ENCODE data around the gene HDGFL2. TPM values are rescaled to one million over a fixed set of nuclear protein-coding genes. Genes with fewer than 3 reads are reported as not detected.
A peak's percentile ranks its signal among the peaks of the same experiment; 100 is the strongest.

HDGFL2 gene
- total and polyA plus RNA-seq, 4 donors: 3.4 to 15.7 (median 14.1) TPM

DNA sequence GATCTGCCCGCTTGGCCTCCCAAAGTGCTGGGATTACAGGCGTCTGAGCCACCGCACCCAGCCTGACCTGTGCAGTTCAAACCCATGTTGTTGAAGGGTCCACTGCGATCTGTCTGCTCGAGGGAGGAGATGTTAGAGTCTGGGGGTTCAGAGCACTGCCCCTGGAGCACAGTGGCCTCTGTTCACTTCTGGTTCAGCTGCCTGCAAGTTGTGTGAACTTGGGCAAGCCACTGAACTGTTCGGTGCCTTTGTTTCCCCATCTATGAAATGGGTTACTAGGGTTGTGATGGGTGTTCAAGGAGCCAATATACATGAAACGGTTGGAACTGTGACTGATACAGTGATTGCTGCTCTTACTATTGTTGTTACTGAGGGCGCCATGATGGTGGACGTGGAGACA is 61.2 kb downstream of the HDGFL2 start:
- no peaks in the 10 kb centered on the region for H3K27me3 ChIP-seq (ENCODE audit: control insufficient read depth in 4 of 4, insufficient read depth in 4 of 4, low read length in 3 of 4)
- no peak overlapping the region for H3K4me3 ChIP-seq (ENCODE audit: low read depth in 1 of 3, low read length in 3 of 3)
- H3K27ac ChIP-seq (ENCODE audit: low read depth in 1 of 2, low read length in 2 of 2): peak overlapping the region in 1 of 2 donors; percentile 62
- H3K9me3 ChIP-seq (ENCODE audit: control insufficient read depth in 4 of 4, low read length in 3 of 4): no peaks in the 10 kb centered on the region
- 87% methylated on average over 9 of the region's 9 CpGs for WGBS
- peaks cover 2 to 25% (median 10%) of the 10 kb centered on the region in 4 donors for H3K4me1 ChIP-seq (ENCODE audit: control insufficient read depth in 4 of 4, insufficient read depth in 4 of 4, low read length in 3 of 4)
- H3K36me3 ChIP-seq (ENCODE audit: control insufficient read depth in 4 of 4, insufficient read depth in 3 of 4, low read depth in 1 of 4, low read length in 3 of 4): peaks cover 0 to 8% (median 3%) of the 10 kb centered on the region in 4 donors
- DNase-seq (ENCODE audit: low spot score): no peak
- TF ChIP-seq NR2F2 (IDR thresholded peaks at IDR 0.05) (no peak), HNF4G (IDR thresholded peaks at IDR 0.05) (no peak), JUND (IDR thresholded peaks at IDR 0.05) (no peak), EGR1 (IDR thresholded peaks at IDR 0.05; ENCODE audit: low read depth in 2 of 2) (no peak)
- TF ChIP-seq, protein P1, sequence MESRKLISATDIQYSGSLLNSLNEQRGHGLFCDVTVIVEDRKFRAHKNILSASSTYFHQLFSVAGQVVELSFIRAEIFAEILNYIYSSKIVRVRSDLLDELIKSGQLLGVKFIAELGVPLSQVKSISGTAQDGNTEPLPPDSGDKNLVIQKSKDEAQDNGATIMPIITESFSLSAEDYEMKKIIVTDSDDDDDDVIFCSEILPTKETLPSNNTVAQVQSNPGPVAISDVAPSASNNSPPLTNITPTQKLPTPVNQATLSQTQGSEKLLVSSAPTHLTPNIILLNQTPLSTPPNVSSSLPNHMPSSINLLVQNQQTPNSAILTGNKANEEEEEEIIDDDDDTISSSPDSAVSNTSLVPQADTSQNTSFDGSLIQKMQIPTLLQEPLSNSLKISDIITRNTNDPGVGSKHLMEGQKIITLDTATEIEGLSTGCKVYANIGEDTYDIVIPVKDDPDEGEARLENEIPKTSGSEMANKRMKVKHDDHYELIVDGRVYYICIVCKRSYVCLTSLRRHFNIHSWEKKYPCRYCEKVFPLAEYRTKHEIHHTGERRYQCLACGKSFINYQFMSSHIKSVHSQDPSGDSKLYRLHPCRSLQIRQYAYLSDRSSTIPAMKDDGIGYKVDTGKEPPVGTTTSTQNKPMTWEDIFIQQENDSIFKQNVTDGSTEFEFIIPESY (IDR thresholded peaks at IDR 0.05): no peak
- no peak overlapping the region for H3K9ac ChIP-seq (ENCODE audit: low read depth in 1 of 2, low read length in 2 of 2)

GRCh38 chr19:4533835-4534424 is 61.8 kb downstream of the HDGFL2 start:
- no peaks in the 10 kb centered on the region for H3K9me3 ChIP-seq (ENCODE audit: control insufficient read depth in 4 of 4, low read length in 3 of 4)
- no peak for DNase-seq (ENCODE audit: low spot score)
- H3K27me3 ChIP-seq (ENCODE audit: control insufficient read depth in 4 of 4, insufficient read depth in 4 of 4, low read length in 3 of 4): no peaks in the 10 kb centered on the region
- H3K9ac ChIP-seq (ENCODE audit: low read depth in 1 of 2, low read length in 2 of 2): no peak overlapping the region
- no peak overlapping the region for H3K4me3 ChIP-seq (ENCODE audit: low read depth in 1 of 3, low read length in 3 of 3)
- peaks cover 2 to 25% (median 10%) of the 10 kb centered on the region in 4 donors for H3K4me1 ChIP-seq (ENCODE audit: control insufficient read depth in 4 of 4, insufficient read depth in 4 of 4, low read length in 3 of 4)
- TF ChIP-seq, protein P2, sequence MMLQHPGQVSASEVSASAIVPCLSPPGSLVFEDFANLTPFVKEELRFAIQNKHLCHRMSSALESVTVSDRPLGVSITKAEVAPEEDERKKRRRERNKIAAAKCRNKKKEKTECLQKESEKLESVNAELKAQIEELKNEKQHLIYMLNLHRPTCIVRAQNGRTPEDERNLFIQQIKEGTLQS (IDR thresholded peaks at IDR 0.05): no peak
- TF ChIP-seq JUND (IDR thresholded peaks at IDR 0.05): peak in 1 of 2 donors; percentile 12
- H3K27ac ChIP-seq (ENCODE audit: low read depth in 1 of 2, low read length in 2 of 2): peak overlapping the region; percentile 13 to 62
- H3K36me3 ChIP-seq (ENCODE audit: control insufficient read depth in 4 of 4, insufficient read depth in 3 of 4, low read depth in 1 of 4, low read length in 3 of 4): peaks cover 0 to 5% (median 1%) of the 10 kb centered on the region in 4 donors
- 86% methylated on average over 9 of the region's 9 CpGs for WGBS

DNA sequence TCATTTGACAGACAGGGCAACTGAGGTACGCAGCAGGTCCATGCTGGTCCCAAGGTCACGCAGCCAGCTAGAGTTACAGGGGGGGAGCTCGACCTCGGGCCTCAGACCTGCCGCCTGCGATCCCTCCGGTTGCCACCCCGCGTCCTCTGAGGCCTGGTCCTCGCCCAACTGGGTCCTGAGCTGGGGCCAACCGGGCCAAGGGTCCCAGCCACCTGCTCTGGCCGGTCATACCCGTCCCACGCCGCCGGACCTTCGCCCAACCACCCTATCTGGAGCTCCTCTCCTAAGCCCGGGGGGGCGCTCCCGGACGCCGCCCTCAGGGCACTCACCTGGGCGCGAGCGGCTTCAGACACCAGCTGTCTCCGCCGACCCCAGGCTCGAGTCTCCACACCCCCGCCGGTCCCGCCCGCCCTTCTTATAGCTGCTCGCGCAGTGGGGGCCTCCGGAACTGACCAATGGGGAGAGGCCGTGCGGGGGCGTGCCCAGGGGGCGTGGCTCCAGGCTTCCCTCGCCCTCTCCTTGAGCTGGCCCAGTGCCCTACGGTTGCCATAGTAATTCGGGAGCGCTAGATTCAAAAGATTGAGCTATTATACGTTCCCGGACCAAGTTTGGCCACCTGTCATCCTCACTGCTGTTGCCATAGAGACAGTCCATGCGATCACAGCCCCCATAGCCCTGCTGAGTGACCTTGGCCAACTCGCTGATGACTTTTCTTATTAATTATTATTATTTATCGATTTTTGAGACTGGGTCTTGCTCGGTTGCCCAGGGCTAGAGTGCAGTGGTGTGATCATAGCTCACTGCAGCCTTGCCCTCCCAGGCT is 63.0 kb downstream of the HDGFL2 start, which contains the start of gene PLIN5:
Gene PLIN5 (minus strand): TSS at position 389 of the 823 bp plus-strand sequence. CDS start 1,150 bp downstream, outside the sequence.
- no peaks in the 10 kb centered on the region for H3K27me3 ChIP-seq (ENCODE audit: control insufficient read depth in 4 of 4, insufficient read depth in 4 of 4, low read length in 3 of 4)
- H3K4me3 ChIP-seq (ENCODE audit: low read depth in 1 of 3, low read length in 3 of 3): peak within 1 kb of the TSS in 2 of 3 donors; percentile 85 to 94
- H3K36me3 ChIP-seq (ENCODE audit: control insufficient read depth in 4 of 4, insufficient read depth in 3 of 4, low read depth in 1 of 4, low read length in 3 of 4): peaks cover 0 to 2% (median 0%) of the 10 kb centered on the region in 4 donors
- WGBS: 4% methylated on average over 49 of the region's 49 CpGs
- H3K9me3 ChIP-seq (ENCODE audit: control insufficient read depth in 4 of 4, low read length in 3 of 4): no peaks in the 10 kb centered on the region
- peak; percentile 96 for DNase-seq (ENCODE audit: low spot score)
- H3K4me1 ChIP-seq (ENCODE audit: control insufficient read depth in 4 of 4, insufficient read depth in 4 of 4, low read length in 3 of 4): peaks cover 2 to 25% (median 10%) of the 10 kb centered on the region in 4 donors
- H3K9ac ChIP-seq (ENCODE audit: low read depth in 1 of 2, low read length in 2 of 2): no peak within 1 kb of the TSS
- H3K27ac ChIP-seq (ENCODE audit: low read depth in 1 of 2, low read length in 2 of 2): peak within 1 kb of the TSS; percentile 80 to 81
- TF ChIP-seq RAD21 (IDR thresholded peaks at IDR 0.05) (peak in 1 of 2 donors; percentile 4), YY1 (IDR thresholded peaks at IDR 0.05) (no peak), TAF1 (conservative IDR thresholded peaks at IDR 0.05) (peak; percentile 84), HNF4A (conservative IDR thresholded peaks at IDR 0.05) (peak; percentile 31 to 76), EGR1 (IDR thresholded peaks at IDR 0.05; ENCODE audit: low read depth in 2 of 2) (peak; percentile 89 to 92), GABPA (IDR thresholded peaks at IDR 0.05 in 1 of 2, conservative IDR thresholded peaks at IDR 0.05 in 1 of 2) (no peak), SP1 (IDR thresholded peaks at IDR 0.05) (no peak), MAX (IDR thresholded peaks at IDR 0.05) (peak; percentile 18), RXRA (IDR thresholded peaks at IDR 0.05) (peak; percentile 30 to 67)
- TF ChIP-seq, protein P3, sequence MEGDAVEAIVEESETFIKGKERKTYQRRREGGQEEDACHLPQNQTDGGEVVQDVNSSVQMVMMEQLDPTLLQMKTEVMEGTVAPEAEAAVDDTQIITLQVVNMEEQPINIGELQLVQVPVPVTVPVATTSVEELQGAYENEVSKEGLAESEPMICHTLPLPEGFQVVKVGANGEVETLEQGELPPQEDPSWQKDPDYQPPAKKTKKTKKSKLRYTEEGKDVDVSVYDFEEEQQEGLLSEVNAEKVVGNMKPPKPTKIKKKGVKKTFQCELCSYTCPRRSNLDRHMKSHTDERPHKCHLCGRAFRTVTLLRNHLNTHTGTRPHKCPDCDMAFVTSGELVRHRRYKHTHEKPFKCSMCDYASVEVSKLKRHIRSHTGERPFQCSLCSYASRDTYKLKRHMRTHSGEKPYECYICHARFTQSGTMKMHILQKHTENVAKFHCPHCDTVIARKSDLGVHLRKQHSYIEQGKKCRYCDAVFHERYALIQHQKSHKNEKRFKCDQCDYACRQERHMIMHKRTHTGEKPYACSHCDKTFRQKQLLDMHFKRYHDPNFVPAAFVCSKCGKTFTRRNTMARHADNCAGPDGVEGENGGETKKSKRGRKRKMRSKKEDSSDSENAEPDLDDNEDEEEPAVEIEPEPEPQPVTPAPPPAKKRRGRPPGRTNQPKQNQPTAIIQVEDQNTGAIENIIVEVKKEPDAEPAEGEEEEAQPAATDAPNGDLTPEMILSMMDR (IDR thresholded peaks at IDR 0.05; ENCODE audit: low read depth, low read length, missing input control): peak; percentile 24
- TF ChIP-seq, protein P4, sequence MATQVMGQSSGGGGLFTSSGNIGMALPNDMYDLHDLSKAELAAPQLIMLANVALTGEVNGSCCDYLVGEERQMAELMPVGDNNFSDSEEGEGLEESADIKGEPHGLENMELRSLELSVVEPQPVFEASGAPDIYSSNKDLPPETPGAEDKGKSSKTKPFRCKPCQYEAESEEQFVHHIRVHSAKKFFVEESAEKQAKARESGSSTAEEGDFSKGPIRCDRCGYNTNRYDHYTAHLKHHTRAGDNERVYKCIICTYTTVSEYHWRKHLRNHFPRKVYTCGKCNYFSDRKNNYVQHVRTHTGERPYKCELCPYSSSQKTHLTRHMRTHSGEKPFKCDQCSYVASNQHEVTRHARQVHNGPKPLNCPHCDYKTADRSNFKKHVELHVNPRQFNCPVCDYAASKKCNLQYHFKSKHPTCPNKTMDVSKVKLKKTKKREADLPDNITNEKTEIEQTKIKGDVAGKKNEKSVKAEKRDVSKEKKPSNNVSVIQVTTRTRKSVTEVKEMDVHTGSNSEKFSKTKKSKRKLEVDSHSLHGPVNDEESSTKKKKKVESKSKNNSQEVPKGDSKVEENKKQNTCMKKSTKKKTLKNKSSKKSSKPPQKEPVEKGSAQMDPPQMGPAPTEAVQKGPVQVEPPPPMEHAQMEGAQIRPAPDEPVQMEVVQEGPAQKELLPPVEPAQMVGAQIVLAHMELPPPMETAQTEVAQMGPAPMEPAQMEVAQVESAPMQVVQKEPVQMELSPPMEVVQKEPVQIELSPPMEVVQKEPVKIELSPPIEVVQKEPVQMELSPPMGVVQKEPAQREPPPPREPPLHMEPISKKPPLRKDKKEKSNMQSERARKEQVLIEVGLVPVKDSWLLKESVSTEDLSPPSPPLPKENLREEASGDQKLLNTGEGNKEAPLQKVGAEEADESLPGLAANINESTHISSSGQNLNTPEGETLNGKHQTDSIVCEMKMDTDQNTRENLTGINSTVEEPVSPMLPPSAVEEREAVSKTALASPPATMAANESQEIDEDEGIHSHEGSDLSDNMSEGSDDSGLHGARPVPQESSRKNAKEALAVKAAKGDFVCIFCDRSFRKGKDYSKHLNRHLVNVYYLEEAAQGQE (IDR thresholded peaks at IDR 0.05): peak; percentile 57
- TF ChIP-seq, protein P2 (IDR thresholded peaks at IDR 0.05): no peak

Data from liver (tissue), 9 donors.